IMR-90 (cell line): ENCODE measurements around the gene SYNE1.

ENCODE experiments used
- BHLHE40 ChIP-seq: fragments of 150-350 bp; IDR thresholded peaks from 2 replicates; pipeline ENCODE4 v1.6.1; 2016; ENCODE audit warnings: mild to moderate bottlenecking, low read depth, low read length
- CEBPB ChIP-seq: IDR thresholded peaks from 2 replicates; pipeline ENCODE4 v1.6.1; 2012; ENCODE audit warnings: low read depth, low read length, improper control_type of control experiment
- FOS ChIP-seq: fragments of 150-350 bp; IDR thresholded peaks from 2 replicates; pipeline ENCODE4 v1.6.1; 2016; ENCODE audit warnings: low read depth, low read length
- MAFK ChIP-seq: IDR thresholded peaks from 2 replicates; pipeline ENCODE4 v1.6.1; 2012; ENCODE audit warnings: low read depth, low read length, improper control_type of control experiment
- MAZ ChIP-seq: IDR thresholded peaks from 2 replicates; pipeline ENCODE4 v1.6.1; 2012; ENCODE audit warnings: low read depth, mild to moderate bottlenecking, low read length, improper control_type of control experiment, moderate library complexity, borderline replicate concordance
- MXI1 ChIP-seq: IDR thresholded peaks from 2 replicates; pipeline ENCODE4 v1.6.1; 2012; ENCODE audit warnings: low read depth, mild to moderate bottlenecking, low read length, moderate library complexity, borderline replicate concordance
- POLR2A ChIP-seq: IDR thresholded peaks from 2 replicates; pipeline ENCODE4 v1.6.1; 2012; ENCODE audit warnings: mild to moderate bottlenecking, low read depth, low read length
- RAD21 ChIP-seq: IDR thresholded peaks from 2 replicates; pipeline ENCODE4 v1.6.1; 2012; ENCODE audit warnings: low read length, improper control_type of control experiment
- RCOR1 ChIP-seq: IDR thresholded peaks from 2 replicates; pipeline ENCODE4 v1.6.1; 2012; ENCODE audit warnings: mild to moderate bottlenecking, low read length, improper control_type of control experiment; ENCODE audit not compliant: insufficient replicate concordance
- RFX5 ChIP-seq: IDR thresholded peaks from 2 replicates; pipeline ENCODE4 v1.8.0; 2012; ENCODE audit warnings: low read depth, mild to moderate bottlenecking, low read length, moderate library complexity
- SMC3 ChIP-seq: fragments of 150-350 bp; IDR thresholded peaks from 2 replicates; pipeline ENCODE4 v1.6.1; 2016; ENCODE audit warnings: low read depth, mild to moderate bottlenecking, antibody characterized with exemption, low read length, moderate library complexity
- USF2 ChIP-seq: fragments of 150-350 bp; IDR thresholded peaks from 2 replicates; pipeline ENCODE4 v1.6.1; 2017; ENCODE audit warnings: mild to moderate bottlenecking, antibody characterized with exemption, low read length, low read depth
- TF ChIP-seq, protein P1 (sequence below): conservative IDR thresholded peaks from 2 replicates; pipeline ENCODE4 v1.5.1; 2012; ENCODE audit warnings: mild to moderate bottlenecking, low read depth, low read length, improper control_type of control experiment
- TF ChIP-seq, protein P2 (sequence below): fragments of 150-350 bp; IDR thresholded peaks from 2 replicates; pipeline ENCODE4 v1.6.1; 2016; ENCODE audit warnings: low read depth, mild to moderate bottlenecking, low read length, moderate library complexity, borderline replicate concordance

DNA sequence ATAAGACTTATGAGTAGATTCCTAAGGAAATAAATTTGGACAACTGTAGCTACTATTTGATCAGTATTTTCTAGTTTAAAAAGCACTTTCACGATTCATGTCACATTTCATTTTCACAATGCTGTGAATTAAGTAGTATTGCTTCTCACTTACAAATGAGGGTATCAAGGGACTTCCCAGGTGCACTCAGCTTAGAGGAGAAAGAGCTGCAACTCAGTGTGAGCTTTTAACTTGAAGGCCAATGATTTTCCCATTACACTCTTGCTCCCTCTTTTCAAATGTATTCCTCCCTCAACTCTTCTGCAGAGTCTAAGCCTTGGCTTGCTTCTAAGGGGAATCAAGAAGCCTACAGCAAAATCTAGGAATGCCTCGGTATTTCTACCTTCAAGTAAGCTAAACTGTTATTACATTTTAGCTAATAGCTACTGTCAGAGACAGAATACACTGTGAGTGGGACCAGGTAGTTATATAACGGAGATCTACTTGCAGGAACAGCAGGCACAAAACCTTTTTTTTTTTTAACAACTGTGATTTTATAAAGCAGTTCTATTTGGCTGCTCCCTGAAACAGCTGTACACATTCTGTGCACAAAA lies 339.0 kb downstream of the SYNE1 start:
- TF ChIP-seq, protein P1, sequence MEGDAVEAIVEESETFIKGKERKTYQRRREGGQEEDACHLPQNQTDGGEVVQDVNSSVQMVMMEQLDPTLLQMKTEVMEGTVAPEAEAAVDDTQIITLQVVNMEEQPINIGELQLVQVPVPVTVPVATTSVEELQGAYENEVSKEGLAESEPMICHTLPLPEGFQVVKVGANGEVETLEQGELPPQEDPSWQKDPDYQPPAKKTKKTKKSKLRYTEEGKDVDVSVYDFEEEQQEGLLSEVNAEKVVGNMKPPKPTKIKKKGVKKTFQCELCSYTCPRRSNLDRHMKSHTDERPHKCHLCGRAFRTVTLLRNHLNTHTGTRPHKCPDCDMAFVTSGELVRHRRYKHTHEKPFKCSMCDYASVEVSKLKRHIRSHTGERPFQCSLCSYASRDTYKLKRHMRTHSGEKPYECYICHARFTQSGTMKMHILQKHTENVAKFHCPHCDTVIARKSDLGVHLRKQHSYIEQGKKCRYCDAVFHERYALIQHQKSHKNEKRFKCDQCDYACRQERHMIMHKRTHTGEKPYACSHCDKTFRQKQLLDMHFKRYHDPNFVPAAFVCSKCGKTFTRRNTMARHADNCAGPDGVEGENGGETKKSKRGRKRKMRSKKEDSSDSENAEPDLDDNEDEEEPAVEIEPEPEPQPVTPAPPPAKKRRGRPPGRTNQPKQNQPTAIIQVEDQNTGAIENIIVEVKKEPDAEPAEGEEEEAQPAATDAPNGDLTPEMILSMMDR, result no peak
- TF ChIP-seq RCOR1 (no peak), FOS (no peak), MAFK (no peak), RAD21 (no peak), POLR2A (no peak), RFX5 (no peak), USF2 (no peak), MXI1 (no peak), MAZ (no peak), CEBPB (no peak), BHLHE40 (no peak), SMC3 (no peak)
- TF ChIP-seq, protein P2, sequence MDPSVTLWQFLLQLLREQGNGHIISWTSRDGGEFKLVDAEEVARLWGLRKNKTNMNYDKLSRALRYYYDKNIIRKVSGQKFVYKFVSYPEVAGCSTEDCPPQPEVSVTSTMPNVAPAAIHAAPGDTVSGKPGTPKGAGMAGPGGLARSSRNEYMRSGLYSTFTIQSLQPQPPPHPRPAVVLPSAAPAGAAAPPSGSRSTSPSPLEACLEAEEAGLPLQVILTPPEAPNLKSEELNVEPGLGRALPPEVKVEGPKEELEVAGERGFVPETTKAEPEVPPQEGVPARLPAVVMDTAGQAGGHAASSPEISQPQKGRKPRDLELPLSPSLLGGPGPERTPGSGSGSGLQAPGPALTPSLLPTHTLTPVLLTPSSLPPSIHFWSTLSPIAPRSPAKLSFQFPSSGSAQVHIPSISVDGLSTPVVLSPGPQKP, result no peak
